HFF-Myc (cell line): Measurements from ENCODE around the gene PTPRE.

Experiments used
- DNase-seq: peaks from one replicate; pipeline ENCODE4 v3.0.0-alpha.2; 2011; ENCODE audit warnings: low read depth; ENCODE audit errors: extremely low read depth
- H3K4me3 ChIP-seq: replicated peaks from 2 replicates; pipeline ENCODE4 v1.5.1; 2011; ENCODE audit warnings: low read depth, mild to moderate bottlenecking, control low read depth, low read length
- CTCF ChIP-seq: IDR thresholded peaks from 2 replicates; pipeline ENCODE4 v1.5.1; 2012; ENCODE audit warnings: mild to moderate bottlenecking, low read depth, low read length, control low read depth; ENCODE audit errors: missing control alignments

The PTPRE gene

GRCh38 chr10:128060341-128061250 is 153.7 kb downstream of the PTPRE start:
- DNase-seq = no peak
- TF ChIP-seq CTCF = no peak
- no peak overlapping the region for H3K4me3 ChIP-seq

GRCh38 chr10:128061306-128062300 is 154.7 kb downstream of the PTPRE start:
- no peak for TF ChIP-seq CTCF
- no peak overlapping the region for H3K4me3 ChIP-seq
- DNase-seq = no peak

- no peak for TF ChIP-seq CTCF
- DNase-seq = no peak
Measured at GRCh38 chr10:128062331-128062880, 155.5 kb downstream of the PTPRE start.

GRCh38 chr10:128062881-128063563 is 156.1 kb downstream of the PTPRE start:
- no peak overlapping the region for H3K4me3 ChIP-seq
- no peak for DNase-seq
- TF ChIP-seq CTCF = no peak

More at GRCh38 chr10:128062331-128062880, 155.5 kb downstream of the PTPRE start:
- H3K4me3 ChIP-seq = no peak overlapping the region

- no peak for TF ChIP-seq CTCF
- H3K4me3 ChIP-seq = no peak overlapping the region
- DNase-seq = no peak
Measured at GRCh38 chr10:128063736-128064107, 156.8 kb downstream of the PTPRE start.
